Stimulated activated CD4-positive, alpha-beta T cell treated with anti-CD3 and anti-CD28 coated beads, Interleukin-1b, Interleukin-23, amount 100 ng/mL, for 1 hour (primary cell): ENCODE data around the gene CCR2.
"Not testable (repeated sequence)": the region's sequence is repeated elsewhere in the genome, so short reads cannot be mapped to it uniquely, and the experiment has no call there.

ENCODE experiments used
- DNase-seq, 2 donors: peaks; one replicate each; pipeline ENCODE4 v3.0.0-alpha.2; 2020; ENCODE audit warnings: low read depth in 2 of 2

Gene CCR2

GRCh38 chr3:46402902-46403301 is 49.0 kb downstream of the CCR2 start:
- not testable (repeated sequence) for DNase-seq

- DNase-seq: no peak
Observed at GRCh38 chr3:46405301-46406019, 51.5 kb downstream of the CCR2 start.

- DNase-seq: no peak
Observed at GRCh38 chr3:46406443-46406787, 52.5 kb downstream of the CCR2 start.

GRCh38 chr3:46406788-46407611 is 53.1 kb downstream of the CCR2 start, which contains the start of the genes CCR5AS and CCRL2:
Gene CCR5AS, minus strand, starts transcription at chr3:46407066.
Gene CCRL2, plus strand, starts transcription at chr3:46407259. Its CDS starts 821 bp downstream, at chr3:46408080.
- no peak for DNase-seq

- no peak for DNase-seq
Observed at GRCh38 chr3:46407970-46408369, 54.1 kb downstream of the CCR2 start.

GRCh38 chr3:46408853-46409252 is 54.9 kb downstream of the CCR2 start:
- DNase-seq: no peak

GRCh38 chr3:46409739-46410489 is 56.0 kb downstream of the CCR2 start:
- no peak for DNase-seq
